ENCODE data around the gene CDH7.

The CDH7 gene

GRCh38 chr18:65750389-65751154, at the start of gene CDH7:
Gene CDH7 (plus strand): TSS chr18:65751012. CDS start chr18:65762843, 11,831 bp downstream.
- no peak for DNase-seq

GRCh38 chr18:65704046-65704445, 46.8 kb upstream of the CDH7 start:
- no peak for DNase-seq

DNA sequence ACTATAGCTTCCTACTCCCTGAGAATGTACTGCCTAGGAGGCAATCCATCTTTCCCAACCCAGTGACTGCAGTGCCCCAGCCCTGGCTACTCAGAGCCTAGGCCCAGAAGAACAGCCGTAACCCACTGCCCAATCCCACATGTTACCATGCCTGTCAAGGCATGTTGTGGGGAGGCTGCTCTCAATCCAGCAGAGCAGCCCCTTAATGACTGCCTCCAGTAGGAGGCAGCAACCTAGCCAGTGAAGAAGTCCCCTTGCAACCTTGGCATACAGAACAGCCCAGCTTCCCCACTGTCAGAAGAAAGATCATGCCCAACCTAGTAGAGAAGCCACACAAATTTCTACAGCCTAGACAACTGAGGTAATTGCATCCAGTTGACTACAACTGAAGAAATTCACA, 44.2 kb upstream of the CDH7 start:
- no peak for DNase-seq

- DNase-seq = no peak
Observed at GRCh38 chr18:65711493-65711892, 39.3 kb upstream of the CDH7 start.

DNA sequence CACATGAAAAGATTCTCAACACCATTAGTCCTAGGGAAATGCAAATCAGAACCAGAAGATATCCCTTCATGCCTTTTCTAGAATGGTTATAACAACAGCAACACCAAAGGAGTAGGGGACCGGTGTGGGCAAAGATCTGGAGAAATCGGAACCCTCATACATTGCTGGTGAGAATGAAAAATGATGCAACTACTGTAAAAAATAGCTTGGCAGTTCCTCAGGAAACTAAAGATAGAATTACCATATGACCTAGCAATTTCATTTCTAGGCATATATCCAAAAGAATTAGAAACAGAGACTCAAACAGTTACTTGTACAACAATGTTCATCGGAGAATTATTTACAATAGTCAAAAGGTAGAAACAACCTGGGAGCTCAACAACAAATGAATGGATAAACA, 29.2 kb upstream of the CDH7 start:
- no peak for DNase-seq

DNA sequence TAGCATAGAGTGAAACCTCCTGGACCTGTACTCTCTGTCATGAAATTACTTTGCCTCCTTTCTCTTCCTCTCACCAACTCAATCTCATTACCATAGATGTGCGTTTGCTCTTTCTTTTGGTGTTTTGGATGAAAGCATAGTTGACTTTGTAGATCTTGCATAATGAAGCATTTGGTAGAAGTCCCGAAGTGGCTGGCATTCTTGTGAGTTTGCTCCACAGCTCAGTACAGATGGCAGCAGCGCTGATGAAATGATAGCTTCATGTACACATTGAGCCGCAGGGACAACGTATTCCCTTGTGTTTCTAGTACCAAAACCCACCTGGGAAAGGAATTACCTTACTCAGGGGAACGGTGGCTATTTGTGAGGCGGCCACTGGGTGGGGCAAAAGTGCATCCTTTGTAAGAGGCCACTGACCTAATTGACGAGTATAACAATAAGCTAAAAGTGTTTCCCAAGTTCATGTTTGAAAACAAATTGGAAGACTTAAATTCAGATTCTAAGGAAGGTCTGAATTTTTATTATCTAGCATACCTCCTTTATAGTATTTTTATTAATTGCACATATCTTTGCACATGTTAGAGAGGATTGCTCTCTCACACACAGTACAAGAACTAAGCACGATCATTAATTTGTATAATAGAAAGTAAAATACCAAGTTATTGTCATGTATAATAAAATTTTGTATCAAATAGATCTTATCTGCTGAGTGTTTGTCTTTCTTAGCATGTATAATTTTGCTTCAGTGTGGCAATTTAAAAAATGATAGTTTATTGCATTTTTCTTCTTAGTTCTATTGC, 25.4 kb upstream of the CDH7 start:
- no peak for DNase-seq

DNA sequence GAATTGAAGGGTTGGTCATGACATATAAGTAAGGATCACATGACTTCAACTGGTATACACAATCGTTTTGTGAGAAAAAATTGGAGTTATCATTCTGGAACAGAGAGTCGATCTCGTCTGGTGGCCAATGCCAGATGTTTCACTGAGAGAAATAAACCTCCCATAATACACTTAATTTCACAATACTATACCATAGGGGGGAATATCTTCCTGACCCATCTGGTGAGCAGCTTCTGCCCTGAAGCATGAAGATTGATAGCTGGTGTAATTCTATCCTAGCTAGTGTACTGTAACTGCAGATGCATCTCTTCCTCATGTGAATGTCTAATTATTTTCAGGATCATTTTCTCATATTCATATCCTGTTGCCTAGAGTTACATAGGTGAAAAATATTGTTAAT, 15.7 kb upstream of the CDH7 start:
- no peak for DNase-seq

GRCh38 chr18:65737471-65737955, 13.3 kb upstream of the CDH7 start:
- DNase-seq = no peak

- DNase-seq = no peak
Observed at GRCh38 chr18:65746936-65747335, 3.9 kb upstream of the CDH7 start.

- no peak for DNase-seq
Observed at GRCh38 chr18:65748321-65748720, 2.5 kb upstream of the CDH7 start.

DNA sequence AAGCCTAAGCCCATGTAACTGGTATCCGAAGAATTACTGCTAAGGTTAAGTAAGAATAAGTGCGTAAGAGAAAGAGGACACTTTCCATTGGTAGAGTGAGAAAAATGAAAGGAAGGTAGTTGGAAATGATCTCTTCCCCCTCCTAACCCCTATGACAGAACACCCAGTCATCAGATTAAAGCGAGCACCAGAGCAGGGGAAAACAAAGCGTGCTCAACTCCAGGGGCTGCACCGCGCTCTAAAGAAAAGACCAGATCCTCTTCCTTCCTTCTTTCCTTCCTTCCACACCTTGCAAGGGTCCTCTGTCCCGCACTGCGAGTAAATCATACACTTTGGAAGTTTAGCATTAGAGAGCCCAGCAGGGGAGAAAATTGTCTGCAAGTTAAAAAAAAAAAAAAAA, 971 bp upstream of the CDH7 start:
- DNase-seq = no peak

- DNase-seq = no peak
Observed at GRCh38 chr18:65751155-65752085, 608 bp downstream of the CDH7 start.

- DNase-seq = no peak
Observed at GRCh38 chr18:65752625-65753325, 2.0 kb downstream of the CDH7 start.

DNA sequence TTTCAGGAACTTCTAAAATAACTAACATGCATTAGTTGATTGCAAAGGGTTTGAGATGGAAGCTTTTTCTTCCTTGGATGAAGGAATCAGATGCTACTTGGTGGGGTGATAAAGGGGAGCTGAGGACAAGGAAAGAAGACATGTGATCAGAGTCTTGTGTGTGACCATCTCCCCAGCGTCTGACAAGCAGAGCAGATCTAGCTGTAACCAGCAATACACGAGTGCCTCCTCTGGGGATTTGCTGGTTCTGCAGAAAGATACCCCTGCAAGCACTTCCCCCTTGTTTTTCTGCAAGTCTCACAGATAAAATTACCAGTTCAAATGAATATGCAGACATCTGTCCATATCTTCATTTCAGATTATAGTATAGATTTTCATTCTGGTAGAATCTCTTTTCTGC, 2.7 kb downstream of the CDH7 start:
- DNase-seq = no peak

- no peak for DNase-seq
Observed at GRCh38 chr18:65754121-65754520, 3.3 kb downstream of the CDH7 start.

- no peak for DNase-seq
Observed at GRCh38 chr18:65755616-65756015, 4.8 kb downstream of the CDH7 start.

DNA sequence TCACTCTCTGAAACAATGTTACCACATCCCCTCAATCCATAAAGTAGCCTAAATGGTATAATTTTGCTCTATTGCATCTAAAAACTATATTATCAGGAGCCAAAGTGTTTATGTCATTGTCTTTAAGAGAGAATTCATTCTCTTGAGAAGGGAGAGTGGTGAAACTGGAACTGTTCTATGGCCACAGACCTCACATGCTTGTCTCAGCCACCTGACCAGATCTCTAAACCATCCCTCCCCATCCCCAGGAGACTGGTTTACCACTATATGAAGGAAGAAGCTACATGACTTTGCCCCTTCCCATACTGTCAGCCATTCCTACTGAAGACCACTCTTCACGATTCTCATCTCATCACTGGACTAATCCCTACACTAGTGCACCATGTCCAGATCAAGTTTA, 9.6 kb downstream of the CDH7 start:
- DNase-seq = no peak

DNA sequence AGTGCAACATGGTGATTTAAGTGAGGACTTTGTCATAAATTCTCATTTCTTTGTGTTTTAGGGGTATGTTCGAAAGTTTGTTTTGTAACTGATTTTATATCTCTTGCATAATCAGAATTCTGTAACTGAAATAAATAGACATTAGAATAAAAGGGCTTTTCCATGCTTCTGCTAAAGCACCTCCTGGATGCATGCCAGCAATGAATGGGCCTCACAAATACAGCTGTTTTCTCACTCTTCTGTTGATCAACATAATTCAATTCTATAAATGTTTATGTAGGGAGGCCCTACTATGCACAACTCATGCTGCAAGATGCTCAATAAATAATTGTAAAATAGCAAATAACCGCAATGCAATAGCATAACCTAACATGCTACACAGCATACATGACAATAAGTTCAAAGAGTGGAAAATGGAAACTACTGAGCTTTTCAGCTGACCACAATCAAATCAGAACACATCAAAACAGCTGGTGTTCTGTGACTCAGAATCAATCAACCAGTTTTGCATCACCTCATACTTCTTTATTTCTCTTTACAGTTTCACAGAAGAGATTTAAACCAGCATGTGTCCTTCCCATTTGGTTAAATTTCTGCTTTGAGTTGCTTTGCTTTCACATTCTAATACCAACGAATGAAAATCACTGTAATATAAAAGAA, 11.0 kb downstream of the CDH7 start:
- no peak for DNase-seq

- DNase-seq = no peak
Observed at GRCh38 chr18:65762556-65762955, 11.7 kb downstream of the CDH7 start.

GRCh38 chr18:65767406-65767805, 16.6 kb downstream of the CDH7 start:
- no peak for DNase-seq

DNA sequence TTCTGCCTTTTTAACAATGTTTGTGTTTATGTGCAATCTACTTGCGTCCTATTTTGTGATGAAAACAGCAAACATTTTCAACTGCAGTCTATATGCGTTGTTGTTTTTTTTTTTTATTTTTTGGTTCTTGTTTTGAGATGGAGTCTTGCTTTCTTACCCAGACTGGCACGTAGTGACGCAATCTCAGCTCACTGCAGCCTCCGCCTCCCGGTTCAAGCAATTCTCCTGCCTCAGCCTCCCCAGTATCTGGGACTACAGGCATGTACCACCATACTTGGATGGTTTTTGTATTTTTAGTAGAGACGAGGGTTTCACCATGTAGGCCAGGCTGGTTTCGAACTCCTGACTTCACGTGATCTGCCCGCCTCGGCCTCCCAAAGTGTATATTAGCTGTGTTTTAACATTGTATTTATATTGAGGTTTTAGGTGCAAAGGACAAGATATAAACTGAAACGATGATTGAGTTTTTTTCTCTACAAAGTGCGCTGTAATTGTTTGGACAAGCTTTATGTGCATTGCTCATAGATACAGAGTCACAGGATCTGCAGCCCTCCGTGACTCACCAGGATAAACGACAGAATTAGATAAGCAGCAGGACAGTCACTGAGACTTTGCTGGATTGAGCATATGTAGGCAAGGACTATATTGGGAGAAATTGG, 17.4 kb downstream of the CDH7 start:
- DNase-seq = no peak
